Common myeloid progenitor, CD34-positive (primary cell): ENCODE data around the gene CCDC32.
A peak's percentile ranks its signal among the peaks of the same experiment; 100 is the strongest.

Experiments
- CTCF ChIA-PET: fragments of 350-600 bp; sonication (Branson Sonifier 250); formaldehyde crosslinking; loops from one replicate; lab custom pipeline; 2021; ENCODE audit warnings: antibody characterized with exemption; lab: Charles Lee
- POLR2A ChIA-PET: fragments of 350-600 bp; sonication (Branson Sonifier 250); formaldehyde crosslinking; loops from one replicate; lab custom pipeline; 2021; ENCODE audit warnings: antibody characterized with exemption; lab: Charles Lee
- DNase-seq, 3 donors: peaks; one replicate each; pipeline versions ENCODE4 v3.0.0 to v3.0.0-alpha.2; 2013
- H3K27ac ChIP-seq, 2 experiments: 1 replicate in 1 of 2; 2 replicates in 1 of 2; pipeline ENCODE4 v1.7.0; 2013; ENCODE audit warnings: inconsistent platforms in 2 of 2, low read length in 2 of 2, mild to moderate bottlenecking in 2 of 2, low read depth in 1 of 2, moderate library complexity in 1 of 2; ENCODE audit not compliant: severe bottlenecking in 2 of 2, insufficient read depth in 1 of 2, poor library complexity in 1 of 2
- H3K27me3 ChIP-seq, 5 experiments: replicated peaks in 2 of 5; 1 replicate in 3 of 5; 2 replicates in 2 of 5; pipeline versions ENCODE4 v1.6.1 to v1.7.0; 2013; ENCODE audit warnings: low read length in 4 of 5, mild to moderate bottlenecking in 2 of 5, moderate library complexity in 2 of 5, inconsistent platforms in 1 of 5; ENCODE audit not compliant: insufficient read depth in 5 of 5, control insufficient read depth in 4 of 5
- H3K36me3 ChIP-seq, 4 experiments: 1 replicate in 2 of 4; 2 replicates in 2 of 4; pipeline versions ENCODE4 v1.6.1 to v1.7.0; 2013; ENCODE audit warnings: low read length in 3 of 4, control low read depth in 1 of 4, mild to moderate bottlenecking in 1 of 4; ENCODE audit not compliant: control insufficient read depth in 4 of 4, insufficient read depth in 4 of 4
- H3K4me1 ChIP-seq, 4 experiments: 1 replicate in 3 of 4; 2 replicates in 1 of 4; pipeline versions ENCODE4 v1.6.1 to v1.7.1; 2013; ENCODE audit warnings: low read length in 3 of 4, mild to moderate bottlenecking in 3 of 4, control low read depth in 1 of 4, inconsistent platforms in 1 of 4, moderate library complexity in 1 of 4; ENCODE audit not compliant: control insufficient read depth in 4 of 4, insufficient read depth in 4 of 4; ENCODE audit errors: control extremely low read depth in 1 of 4
- H3K4me3 ChIP-seq, 7 experiments: 1 replicate in 4 of 7; 2 replicates in 3 of 7; pipeline versions ENCODE4 v1.5.1 to v1.7.0; 2013; ENCODE audit warnings: mild to moderate bottlenecking in 7 of 7, low read length in 6 of 7, moderate library complexity in 6 of 7, inconsistent platforms in 2 of 7, low read depth in 2 of 7, control low read depth in 1 of 7; ENCODE audit not compliant: insufficient read depth in 4 of 7, control insufficient read depth in 1 of 7; ENCODE audit errors: extremely low read depth in 1 of 7
- H3K9me3 ChIP-seq, 5 experiments: 1 replicate in 4 of 5; 2 replicates in 1 of 5; pipeline versions ENCODE4 v1.6.1 to v1.7.1; 2013; ENCODE audit warnings: low read length in 4 of 5, mild to moderate bottlenecking in 2 of 5, inconsistent platforms in 1 of 5, low read depth in 1 of 5, moderate library complexity in 1 of 5; ENCODE audit not compliant: control insufficient read depth in 4 of 5, insufficient read depth in 2 of 5; ENCODE audit errors: control extremely low read depth in 1 of 5
- WGBS: methylation state at CpG from one replicate; pipeline ENCODE4 v1.1.5; 2013; ENCODE audit not compliant: insufficient coverage; 5-methylcytosine and 5-hydroxymethylcytosine counted together

Gene CCDC32

DNA sequence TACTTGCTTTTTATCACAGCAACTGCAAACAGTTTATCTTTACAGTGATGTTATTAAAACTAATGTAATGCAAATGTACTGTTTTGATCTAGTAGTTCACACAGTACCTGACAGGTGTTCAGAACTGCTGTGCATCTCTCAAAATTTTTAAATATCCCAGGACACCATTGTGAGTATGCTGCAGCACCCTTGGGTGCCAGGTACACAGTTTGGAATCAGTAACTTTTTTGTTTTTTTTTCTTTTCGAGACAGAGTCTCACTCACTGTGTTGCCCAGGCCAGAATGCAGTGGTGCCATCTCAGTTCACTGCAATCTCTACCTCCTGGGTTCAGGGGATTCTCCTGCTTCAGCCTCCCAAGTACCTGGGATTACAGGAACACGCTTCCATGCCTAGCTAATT is 32.2 kb upstream of the CCDC32 start:
- no peak for DNase-seq
- no peaks in the 10 kb centered on the region for H3K36me3 ChIP-seq
- WGBS: 100% methylated on average over 2 of the region's 2 CpGs
- H3K27me3 ChIP-seq: no peaks in the 10 kb centered on the region
- H3K27ac ChIP-seq: no peak overlapping the region
- POLR2A ChIA-PET: no interaction called here
- H3K4me1 ChIP-seq: peaks cover 0 to 14% (median 11%) of the 10 kb centered on the region in 4 experiments
- H3K4me3 ChIP-seq: no peak overlapping the region
- CTCF ChIA-PET: no interaction called here
- no peaks in the 10 kb centered on the region for H3K9me3 ChIP-seq

DNA sequence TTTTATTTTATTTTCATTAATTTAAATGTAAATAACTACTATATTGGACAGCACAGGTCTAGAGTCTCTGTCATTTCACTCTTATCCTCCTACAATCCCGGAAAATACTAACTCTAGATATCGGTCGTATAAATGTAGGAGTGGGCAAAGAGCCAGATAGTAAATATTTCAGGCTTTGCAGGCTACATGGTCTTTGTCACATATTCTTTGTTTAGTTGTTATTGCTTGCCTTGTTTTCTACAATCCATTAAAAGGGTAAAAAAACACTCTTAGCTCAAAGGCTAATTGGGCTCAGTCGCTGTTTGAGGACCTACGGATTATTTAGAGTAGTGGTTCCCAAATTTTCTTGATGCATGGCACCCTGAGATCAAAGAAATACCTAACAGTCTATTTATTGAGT is 30.9 kb upstream of the CCDC32 start:
- DNase-seq: no peak
- Histone ChIP-seq H3K4me3 (peak overlapping the region in 1 of 7 experiments; percentile 87), H3K27ac (no peak overlapping the region), H3K36me3 (no peaks in the 10 kb centered on the region), H3K9me3 (no peaks in the 10 kb centered on the region), H3K27me3 (no peaks in the 10 kb centered on the region), H3K4me1 (peaks cover 0 to 14% (median 11%) of the 10 kb centered on the region in 4 experiments)
- WGBS: no CpG with 5 or more reads among the region's 5 CpGs
- CTCF ChIA-PET: interaction anchor here (0.9 kb wide), 1 partner anchor 10 kb away, joined by 3 read pairs; no protein-coding TSS in a partner anchor
- POLR2A ChIA-PET: no interaction called here

DNA sequence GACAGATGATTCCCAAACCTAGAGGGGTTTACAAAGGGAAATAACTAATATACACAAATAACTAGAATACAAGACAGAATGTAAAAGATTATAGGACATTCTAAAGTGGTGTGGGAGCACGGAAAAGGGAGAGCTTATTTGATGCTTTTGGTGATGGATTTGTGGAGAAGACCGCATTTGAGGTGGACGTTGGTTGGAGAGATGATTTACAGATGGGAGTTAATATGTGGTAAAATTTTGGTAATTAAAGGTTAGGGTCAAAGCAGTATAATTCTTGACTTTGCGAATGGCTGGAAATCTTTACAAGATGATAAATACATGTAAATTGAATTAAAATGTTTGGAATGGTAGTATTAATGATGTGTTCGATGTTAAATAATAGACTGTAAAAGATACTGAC is 30.4 kb upstream of the CCDC32 start:
- H3K9me3 ChIP-seq: no peaks in the 10 kb centered on the region
- no peak for DNase-seq
- ChIA-PET POLR2A (no interaction called here), CTCF (interaction anchor here (0.9 kb wide), 1 partner anchor 10 kb away, joined by 3 read pairs; no protein-coding TSS in a partner anchor)
- H3K27ac ChIP-seq: peak overlapping the region in 1 of 2 experiments; percentile 98
- WGBS: 66% methylated on average over 5 of the region's 5 CpGs
- peaks cover 0 to 14% (median 11%) of the 10 kb centered on the region in 4 experiments for H3K4me1 ChIP-seq
- no peaks in the 10 kb centered on the region for H3K36me3 ChIP-seq
- H3K4me3 ChIP-seq: peak overlapping the region in 6 of 7 experiments; percentile 87 to 99 (median 97)
- no peaks in the 10 kb centered on the region for H3K27me3 ChIP-seq

GRCh38 chr15:40594429-40594836 is 29.6 kb upstream of the CCDC32 start:
- H3K9me3 ChIP-seq: no peaks in the 10 kb centered on the region
- H3K36me3 ChIP-seq: no peaks in the 10 kb centered on the region
- CTCF ChIA-PET: no interaction called here
- peak overlapping the region; percentile 95 to 98 for H3K27ac ChIP-seq
- H3K4me3 ChIP-seq: peak overlapping the region; percentile 87 to 99 (median 97)
- DNase-seq: no peak
- peaks cover 2 to 14% (median 11%) of the 10 kb centered on the region in 4 experiments for H3K4me1 ChIP-seq
- H3K27me3 ChIP-seq: no peaks in the 10 kb centered on the region
- 0% methylated on average over 22 of the region's 31 CpGs for WGBS
- POLR2A ChIA-PET: no interaction called here

GRCh38 chr15:40593588-40594428 is 29.0 kb upstream of the CCDC32 start, which contains the start of gene KNL1:
Gene KNL1 (plus strand): TSS chr15:40594249. CDS start chr15:40602932, 8,683 bp downstream.
- peak; percentile 95 to 97 (median 96) for DNase-seq
- Histone ChIP-seq H3K27me3 (no peaks in the 10 kb centered on the region), H3K9me3 (no peaks in the 10 kb centered on the region), H3K4me1 (peaks cover 2 to 14% (median 11%) of the 10 kb centered on the region in 4 experiments), H3K27ac (peak within 1 kb of the TSS; percentile 95 to 98), H3K36me3 (no peaks in the 10 kb centered on the region), H3K4me3 (peak within 1 kb of the TSS; percentile 87 to 99 (median 97))
- WGBS: under 1% methylated on average over 34 of the region's 41 CpGs
- POLR2A ChIA-PET: no interaction called here
- CTCF ChIA-PET: interaction anchor here (1.5 kb wide), 1 partner anchor 109 kb away, joined by 4 read pairs; no protein-coding TSS in a partner anchor

DNA sequence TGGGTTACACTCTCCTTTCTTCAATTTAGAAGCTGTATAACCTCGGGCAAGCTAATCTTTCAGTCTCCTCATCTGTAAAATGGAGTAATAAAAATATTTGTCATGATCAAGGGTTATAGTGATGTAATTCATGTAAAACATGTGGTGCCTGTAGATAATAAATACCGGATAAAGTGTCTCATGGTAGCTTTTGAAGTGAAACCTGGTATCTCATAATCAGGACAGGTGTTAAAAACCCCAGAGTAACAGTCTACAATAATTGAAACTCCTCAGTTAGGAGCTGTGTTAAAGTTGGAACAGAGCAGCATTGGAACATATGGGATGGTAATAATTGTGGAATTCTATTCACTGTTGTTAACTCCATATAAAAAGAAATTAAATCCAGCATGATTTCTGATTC is 28.3 kb upstream of the CCDC32 start:
- ChIA-PET POLR2A (no interaction called here), CTCF (interaction anchor here (1.5 to 1.6 kb wide), 2 partner anchors 110 to 189 kb away, joined by 3 to 4 read pairs; no protein-coding TSS in a partner anchor)
- no peak overlapping the region for H3K27ac ChIP-seq
- 90% methylated on average over 2 of the region's 2 CpGs for WGBS
- H3K27me3 ChIP-seq: no peaks in the 10 kb centered on the region
- H3K4me3 ChIP-seq: peak overlapping the region in 1 of 7 experiments; percentile 97
- DNase-seq: peak in 1 of 3 donors; percentile 28
- H3K36me3 ChIP-seq: no peaks in the 10 kb centered on the region
- H3K9me3 ChIP-seq: no peaks in the 10 kb centered on the region
- H3K4me1 ChIP-seq: peaks cover 2 to 14% (median 11%) of the 10 kb centered on the region in 4 experiments

GRCh38 chr15:40591389-40591788 is 26.5 kb upstream of the CCDC32 start:
- Histone ChIP-seq H3K27ac (no peak overlapping the region), H3K4me1 (peaks cover 2 to 14% (median 11%) of the 10 kb centered on the region in 4 experiments), H3K4me3 (no peak overlapping the region), H3K27me3 (no peaks in the 10 kb centered on the region), H3K9me3 (no peaks in the 10 kb centered on the region), H3K36me3 (no peaks in the 10 kb centered on the region)
- ChIA-PET POLR2A (no interaction called here), CTCF (interaction anchor here (0.8 to 1.6 kb wide), 3 partner anchors 73 to 301 kb away, joined by 3 to 6 read pairs (median 3); no protein-coding TSS in a partner anchor)
- 94% methylated on average over 7 of the region's 8 CpGs for WGBS
- no peak for DNase-seq
